Renal pelvis (tissue), 4 donors: ENCODE data around the gene SFI1. TPM values are rescaled to one million over a fixed set of nuclear protein-coding genes. Genes with fewer than 3 reads are reported as not detected.

Source experiments
- DNase-seq: peaks from one replicate; pipeline ENCODE4 v3.0.0-alpha.2; 2013
- polyA plus RNA-seq, 3 donors: library from polyadenylated mRNA; unstranded; fragments of 120-200 nt; gene quantifications; one replicate each; pipeline ENCODE4 v1.2.1, GENCODE V29; 2013; ENCODE audit not compliant: insufficient read length in 3 of 3

SFI1 gene
- polyA plus RNA-seq, 3 donors, result 20.8 to 38.5 (median 35.1) TPM

- no peak for DNase-seq
Observed at GRCh38 chr22:31662668-31663037, 166.3 kb downstream of the SFI1 start.

Other genes starting within 250 kb of the SFI1 start
- gene PIK3IP1, start 204.0 kb upstream of the SFI1 start, polyA plus RNA-seq, result 10 to 100 TPM; 11.3 to 14.9 (median 14.5) TPM
- gene PATZ1, start 150.2 kb upstream of the SFI1 start, polyA plus RNA-seq, result 10 to 100 TPM; 78.5 to 84.4 (median 81.1) TPM
- gene DRG1, start 96.9 kb upstream of the SFI1 start, polyA plus RNA-seq, result 10 to 100 TPM; 77.8 to 82.8 (median 79.7) TPM
- gene EIF4ENIF1, start 6.7 kb upstream of the SFI1 start, polyA plus RNA-seq, result 10 to 100 TPM; 45.0 to 51.3 (median 50.9) TPM
- 10 to 100 TPM; 36.8 to 44.6 (median 40.4) TPM for gene PISD, start 165.7 kb downstream of the SFI1 start, polyA plus RNA-seq